GM23338 (cell line): Measurements from ENCODE around the gene SARS2.

Source experiments
- CTCF ChIP-seq, 2 experiments: fragments of 200-600 bp in 1 of 2; sonication (generic) in 1 of 2; conservative IDR thresholded peaks; 2 replicates each; pipeline versions ENCODE4 v1.5.1 to v1.6.1; 2016 to 2017; ENCODE audit warnings: antibody characterized with exemption in 2 of 2, low read depth in 2 of 2, mild to moderate bottlenecking in 2 of 2, moderate library complexity in 1 of 2
- EZH2 ChIP-seq: fragments of 200-600 bp; sonication (generic); IDR thresholded peaks from one replicate; pipeline ENCODE4 v1.8.0; 2017; ENCODE audit warnings: antibody characterized with exemption, mild to moderate bottlenecking, low read depth; ENCODE audit not compliant: unreplicated experiment
- EZH2phosphoT487 ChIP-seq: fragments of 200-600 bp; sonication (generic); IDR thresholded peaks from one replicate; pipeline ENCODE4 v1.8.1; 2018; ENCODE audit warnings: antibody characterized with exemption; ENCODE audit not compliant: unreplicated experiment
- JUNB ChIP-seq: IDR thresholded peaks from one replicate; pipeline ENCODE4 v1.6.1; 2016; ENCODE audit warnings: antibody characterized with exemption; ENCODE audit not compliant: unreplicated experiment
- POLR2AphosphoS5 ChIP-seq: IDR thresholded peaks from 2 replicates; pipeline ENCODE4 v1.6.1; 2016; ENCODE audit warnings: antibody characterized with exemption, low read depth
- ZNF331 ChIP-seq: fragments of 250-450 bp; sonication (Bioruptor Pico); IDR thresholded peaks from 2 replicates; pipeline ENCODE4 v1.5.0; 2020; ENCODE audit warnings: low read depth, mild to moderate bottlenecking, moderate library complexity

- TF ChIP-seq EZH2phosphoT487, result no peak
- TF ChIP-seq CTCF (conservative IDR thresholded peaks at IDR 0.05; ENCODE audit: low read depth in 2 of 2), result no peak
- no peak for TF ChIP-seq POLR2AphosphoS5
- TF ChIP-seq JUNB, result no peak
- TF ChIP-seq EZH2, result no peak
- TF ChIP-seq ZNF331 (CRISPR knock-in tag), result no peak
Measured at GRCh38 chr19:38917516-38917915, 13.0 kb downstream of the SARS2 start.
